ENCODE measurements around the gene FSCB. TPM values are rescaled to one million over a fixed set of nuclear protein-coding genes. Genes with fewer than 3 reads are reported as not detected.
A peak's percentile ranks its signal among the peaks of the same experiment; 100 is the strongest.

Gene FSCB
- total RNA-seq, 1 experiment from 2014 or later = 0.15 TPM

DNA sequence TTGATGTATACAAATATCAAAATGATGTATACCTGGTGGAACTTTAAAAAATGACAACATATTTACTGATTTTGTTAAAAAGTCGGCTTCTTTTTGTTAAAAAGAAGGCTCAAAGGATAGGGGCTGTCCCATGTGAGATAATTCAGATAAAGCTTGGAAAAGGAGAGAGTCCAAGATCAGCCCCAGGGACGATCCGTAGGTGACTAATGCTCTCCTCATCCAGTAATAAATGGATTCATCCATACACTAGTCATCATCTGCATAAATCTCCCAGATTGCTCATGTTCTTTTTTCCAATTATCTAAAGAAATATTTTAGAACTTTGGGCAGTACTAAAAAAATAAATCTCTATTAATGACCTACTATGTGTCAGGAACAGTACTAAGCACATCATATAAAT, 23.4 kb upstream of the FSCB start:
- no peaks in the 10 kb centered on the region for H4K20me1 ChIP-seq (ENCODE audit: low read length)
- intact Hi-C loops (cut with micrococcal nuclease) = no loop called here
- H3F3A ChIP-seq (ENCODE audit: low read length, unreplicated experiment) = no peaks in the 10 kb centered on the region
- H2AFZ ChIP-seq (ENCODE audit: low read length) = no peak overlapping the region
- ATAC-seq = peak; percentile 75
- H3K4me3 ChIP-seq (ENCODE audit: low read length) = no peak overlapping the region
- no peak overlapping the region for H3K27ac ChIP-seq (ENCODE audit: low read length)
- DNase-seq = peak; percentile 48
- no peaks in the 10 kb centered on the region for H3K9me2 ChIP-seq (replicated peaks; ENCODE audit: low read length)
- no peaks in the 10 kb centered on the region for H3K36me3 ChIP-seq (ENCODE audit: low read depth, low read length)
- BruUV-seq (replicated peaks) = no TSS peak
- H3K9me3 ChIP-seq (ENCODE audit: low read length) = no peaks in the 10 kb centered on the region
- 0 out of 2 replicates have a peak, but pooled peaks cover 12% of the 10 kb centered on the region for H3K4me1 ChIP-seq (ENCODE audit: insufficient read depth, low read length)
- H3K4me2 ChIP-seq (ENCODE audit: low read length) = no peak overlapping the region
- TF ChIP-seq, protein P1, sequence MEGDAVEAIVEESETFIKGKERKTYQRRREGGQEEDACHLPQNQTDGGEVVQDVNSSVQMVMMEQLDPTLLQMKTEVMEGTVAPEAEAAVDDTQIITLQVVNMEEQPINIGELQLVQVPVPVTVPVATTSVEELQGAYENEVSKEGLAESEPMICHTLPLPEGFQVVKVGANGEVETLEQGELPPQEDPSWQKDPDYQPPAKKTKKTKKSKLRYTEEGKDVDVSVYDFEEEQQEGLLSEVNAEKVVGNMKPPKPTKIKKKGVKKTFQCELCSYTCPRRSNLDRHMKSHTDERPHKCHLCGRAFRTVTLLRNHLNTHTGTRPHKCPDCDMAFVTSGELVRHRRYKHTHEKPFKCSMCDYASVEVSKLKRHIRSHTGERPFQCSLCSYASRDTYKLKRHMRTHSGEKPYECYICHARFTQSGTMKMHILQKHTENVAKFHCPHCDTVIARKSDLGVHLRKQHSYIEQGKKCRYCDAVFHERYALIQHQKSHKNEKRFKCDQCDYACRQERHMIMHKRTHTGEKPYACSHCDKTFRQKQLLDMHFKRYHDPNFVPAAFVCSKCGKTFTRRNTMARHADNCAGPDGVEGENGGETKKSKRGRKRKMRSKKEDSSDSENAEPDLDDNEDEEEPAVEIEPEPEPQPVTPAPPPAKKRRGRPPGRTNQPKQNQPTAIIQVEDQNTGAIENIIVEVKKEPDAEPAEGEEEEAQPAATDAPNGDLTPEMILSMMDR (conservative IDR thresholded peaks at IDR 0.05; ENCODE audit: low read depth, low read length) = no peak
- TF ChIP-seq EZH2 (IDR thresholded peaks at IDR 0.05; ENCODE audit: low read length, unreplicated experiment) = no peak
- TF ChIP-seq EZH2phosphoT487 (IDR thresholded peaks at IDR 0.05; ENCODE audit: borderline replicate concordance, low read length) = no peak
- H3K9ac ChIP-seq (ENCODE audit: low read length) = no peak overlapping the region
- H3K27me3 ChIP-seq (ENCODE audit: low read length) = no peaks in the 10 kb centered on the region
- H3K79me2 ChIP-seq (ENCODE audit: low read length) = no peaks in the 10 kb centered on the region
- POLR2A ChIA-PET (ENCODE audit: unreplicated experiment) = no interaction called here
- CTCF ChIA-PET = no interaction called here

DNA sequence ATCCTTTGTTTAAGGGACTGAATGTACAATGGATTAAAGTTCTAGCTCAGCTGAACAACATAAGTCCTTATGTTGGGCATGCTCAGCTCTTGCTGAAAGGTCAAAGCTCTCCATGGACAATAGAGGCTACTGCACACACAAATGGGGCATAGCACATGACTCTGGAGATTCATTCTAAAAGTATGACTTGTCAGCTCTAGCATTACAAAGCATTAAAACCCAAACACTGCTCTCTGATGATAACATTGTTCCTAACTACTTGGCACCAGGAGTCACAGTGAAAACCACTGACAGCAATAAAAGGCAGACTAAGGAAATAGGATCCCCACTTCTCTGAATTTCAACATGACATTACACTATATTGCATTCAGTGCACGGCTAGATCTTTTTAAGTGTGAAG, 21.9 kb upstream of the FSCB start:
- no TSS peak for BruUV-seq (replicated peaks)
- Histone ChIP-seq H3K4me2 (ENCODE audit: low read length) (no peak overlapping the region), H3K36me3 (ENCODE audit: low read depth, low read length) (no peaks in the 10 kb centered on the region), H3F3A (ENCODE audit: low read length, unreplicated experiment) (no peaks in the 10 kb centered on the region), H3K4me1 (ENCODE audit: insufficient read depth, low read length) (0 out of 2 replicates have a peak, but pooled peaks cover 12% of the 10 kb centered on the region), H3K9me2 (replicated peaks; ENCODE audit: low read length) (no peaks in the 10 kb centered on the region), H3K27ac (ENCODE audit: low read length) (no peak overlapping the region), H3K9me3 (ENCODE audit: low read length) (no peaks in the 10 kb centered on the region), H2AFZ (ENCODE audit: low read length) (no peak overlapping the region), H4K20me1 (ENCODE audit: low read length) (no peaks in the 10 kb centered on the region), H3K79me2 (ENCODE audit: low read length) (no peaks in the 10 kb centered on the region), H3K27me3 (ENCODE audit: low read length) (no peaks in the 10 kb centered on the region), H3K4me3 (ENCODE audit: low read length) (no peak overlapping the region), H3K9ac (ENCODE audit: low read length) (no peak overlapping the region)
- POLR2A ChIA-PET (ENCODE audit: unreplicated experiment) = interaction anchor here (0.7 kb wide), 1 partner anchor 374 kb away, joined by 3 read pairs; no protein-coding TSS in a partner anchor
- CTCF ChIA-PET = no interaction called here
- TF ChIP-seq EZH2 (IDR thresholded peaks at IDR 0.05; ENCODE audit: low read length, unreplicated experiment) (no peak), EZH2phosphoT487 (IDR thresholded peaks at IDR 0.05; ENCODE audit: borderline replicate concordance, low read length) (no peak)
- TF ChIP-seq, protein P1 (conservative IDR thresholded peaks at IDR 0.05; ENCODE audit: low read depth, low read length) = no peak
- ATAC-seq = peak; percentile 80
- intact Hi-C loops (cut with micrococcal nuclease) = no loop called here
- DNase-seq = peak; percentile 53

DNA sequence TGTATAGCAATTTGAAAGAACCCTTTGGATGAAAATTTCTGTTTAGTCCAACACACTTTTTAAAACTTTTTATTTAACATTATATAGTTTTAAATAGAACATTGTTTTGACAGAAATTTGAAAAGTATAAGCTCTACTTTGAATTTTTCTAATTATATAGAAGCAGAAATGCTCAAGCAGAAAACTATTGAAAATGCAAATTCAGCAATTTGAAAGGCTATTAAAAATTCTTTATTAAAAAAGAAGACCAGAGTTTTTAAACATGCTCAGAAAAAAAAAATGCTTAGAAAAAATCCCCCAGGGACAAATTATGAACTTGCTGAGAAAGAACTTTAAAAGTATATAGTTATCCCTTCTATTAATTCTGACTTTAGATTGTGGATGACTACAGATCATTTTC, 21.1 kb upstream of the FSCB start:
- Histone ChIP-seq H3K27me3 (ENCODE audit: low read length) (no peaks in the 10 kb centered on the region), H2AFZ (ENCODE audit: low read length) (no peak overlapping the region), H3F3A (ENCODE audit: low read length, unreplicated experiment) (no peaks in the 10 kb centered on the region), H3K27ac (ENCODE audit: low read length) (no peak overlapping the region), H3K4me1 (ENCODE audit: insufficient read depth, low read length) (0 out of 2 replicates have a peak, but pooled peaks cover 12% of the 10 kb centered on the region), H3K9me3 (ENCODE audit: low read length) (no peaks in the 10 kb centered on the region), H3K4me3 (ENCODE audit: low read length) (no peak overlapping the region), H3K9me2 (replicated peaks; ENCODE audit: low read length) (no peaks in the 10 kb centered on the region), H3K79me2 (ENCODE audit: low read length) (no peaks in the 10 kb centered on the region), H4K20me1 (ENCODE audit: low read length) (no peaks in the 10 kb centered on the region), H3K4me2 (ENCODE audit: low read length) (no peak overlapping the region), H3K9ac (ENCODE audit: low read length) (no peak overlapping the region), H3K36me3 (ENCODE audit: low read depth, low read length) (no peaks in the 10 kb centered on the region)
- ChIA-PET POLR2A (ENCODE audit: unreplicated experiment) (no interaction called here), CTCF (no interaction called here)
- DNase-seq (no peak), ATAC-seq (no peak)
- no peak for TF ChIP-seq EZH2 (IDR thresholded peaks at IDR 0.05; ENCODE audit: low read length, unreplicated experiment)
- TF ChIP-seq EZH2phosphoT487 (IDR thresholded peaks at IDR 0.05; ENCODE audit: borderline replicate concordance, low read length) = no peak
- TF ChIP-seq, protein P1 (conservative IDR thresholded peaks at IDR 0.05; ENCODE audit: low read depth, low read length) = no peak
- BruUV-seq (replicated peaks) = no TSS peak
- intact Hi-C loops (cut with micrococcal nuclease) = no loop called here
